ENCODE data around the gene RNF214.

Gene RNF214

GRCh38 chr11:117333917-117334316 lies 101.4 kb downstream of the RNF214 start:
- peaks cover 5% of the 10 kb centered on the region for H3K4me1 Mint-ChIP-seq
- H3K27me3 Mint-ChIP-seq: no peaks in the 10 kb centered on the region
- CTCF ChIA-PET: no interaction called here
- H3K27ac Mint-ChIP-seq: no peak overlapping the region
- no peaks in the 10 kb centered on the region for H3K9me3 Mint-ChIP-seq
- H3K36me3 Mint-ChIP-seq: peaks cover 7% of the 10 kb centered on the region
- no peak overlapping the region for H3K4me3 Mint-ChIP-seq
- no peak for DNase-seq

DNA sequence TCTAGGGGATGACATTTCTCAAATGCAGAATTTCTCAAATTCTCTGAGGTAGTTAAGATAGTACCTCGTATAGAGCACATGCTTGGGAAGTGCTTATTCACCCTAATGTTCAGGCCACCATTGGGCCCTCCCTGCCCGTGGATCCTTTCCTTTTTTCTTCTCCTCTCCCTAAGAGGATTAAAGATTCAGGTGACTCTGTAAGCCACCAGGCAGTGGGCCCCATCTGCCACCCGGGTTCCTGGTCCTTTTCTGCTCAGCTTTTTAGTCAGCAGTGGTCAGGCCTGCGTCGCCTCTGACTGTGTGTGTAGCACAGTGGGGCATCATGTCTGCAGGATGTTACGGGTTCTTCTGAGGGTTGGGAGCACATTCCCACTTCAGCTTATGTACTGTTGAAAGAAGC lies 102.4 kb downstream of the RNF214 start:
- H3K4me3 Mint-ChIP-seq: no peak overlapping the region
- CTCF ChIA-PET: no interaction called here
- DNase-seq: no peak
- H3K4me1 Mint-ChIP-seq: peaks cover 3% of the 10 kb centered on the region
- H3K27me3 Mint-ChIP-seq: no peaks in the 10 kb centered on the region
- no peaks in the 10 kb centered on the region for H3K9me3 Mint-ChIP-seq
- H3K36me3 Mint-ChIP-seq: peaks cover 11% of the 10 kb centered on the region
- no peak overlapping the region for H3K27ac Mint-ChIP-seq

- CTCF ChIA-PET: interaction anchor here (0.7 to 1.4 kb wide), 3 partner anchors 9 to 52 kb away, joined by 3 to 5 read pairs (median 4); no protein-coding TSS in a partner anchor
- H3K36me3 Mint-ChIP-seq: peaks cover 15% of the 10 kb centered on the region
- H3K4me3 Mint-ChIP-seq: no peak overlapping the region
Measured at GRCh38 chr11:117335399-117335798, 102.9 kb downstream of the RNF214 start.

More at GRCh38 chr11:117335399-117335798, 102.9 kb downstream of the RNF214 start:
- Mint-ChIP-seq H3K9me3 (no peaks in the 10 kb centered on the region), H3K27ac (no peak overlapping the region), H3K27me3 (no peaks in the 10 kb centered on the region), H3K4me1 (no peaks in the 10 kb centered on the region)
- DNase-seq: no peak

Measured in activated naive CD4-positive, alpha-beta T cell treated with anti-CD3 and anti-CD28 coated beads, Interleukin-2, amount 10 ng/mL, durations not matched to agents 7 days and 5 days (primary cell).